ENCODE data around the gene CPM. TPM values are rescaled to one million over a fixed set of nuclear protein-coding genes. Genes with fewer than 3 reads are reported as not detected.
A peak's percentile ranks its signal among the peaks of the same experiment; 100 is the strongest.
"Not testable (repeated sequence)": the region's sequence is repeated elsewhere in the genome, so short reads cannot be mapped to it uniquely, and the experiment has no call there.

The CPM gene
- total RNA-seq, 2 experiments from 2014 or later: 3.0 to 5.8 TPM

- Mint-ChIP-seq H3K27ac (peak overlapping the region; percentile 18), H3K4me3 (no peak overlapping the region), H3K4me1 (ENCODE audit: low read depth) (peaks cover 26% of the 10 kb centered on the region), H3K9me3 (no peaks in the 10 kb centered on the region), H3K27me3 (no peaks in the 10 kb centered on the region), H3K36me3 (ENCODE audit: low read depth) (peaks cover 54% of the 10 kb centered on the region)
- DNase-seq (no peak), ATAC-seq (no peak)
- TF ChIP-seq CTCF (IDR thresholded peaks at IDR 0.05): no peak
- ChIA-PET CTCF (no interaction called here), POLR2A (interaction anchor here (1.4 kb wide), 1 partner anchor 16 kb away, joined by 4 read pairs; no protein-coding TSS in a partner anchor)
- intact Hi-C loops (cut with micrococcal nuclease): no loop called here
Measured at GRCh38 chr12:68823696-68824095, 109.3 kb downstream of the CPM start.

GRCh38 chr12:68821357-68822188, 111.4 kb downstream of the CPM start:
- intact Hi-C loops (cut with micrococcal nuclease): no loop called here
- ChIA-PET POLR2A (interaction anchor here (0.8 to 1.4 kb wide), 5 partner anchors 8 to 14 kb away, joined by 3 to 6 read pairs (median 3); partner anchors contain the start of gene MDM2), CTCF (interaction anchor here (1.4 to 1.5 kb wide), 2 partner anchors 9 to 14 kb away, joined by 3 to 5 read pairs; partner anchors contain the start of gene MDM2)
- Mint-ChIP-seq H3K27ac (peak overlapping the region; percentile 39), H3K9me3 (no peaks in the 10 kb centered on the region), H3K4me1 (ENCODE audit: low read depth) (peaks cover 21% of the 10 kb centered on the region), H3K36me3 (ENCODE audit: low read depth) (peaks cover 51% of the 10 kb centered on the region), H3K27me3 (no peaks in the 10 kb centered on the region), H3K4me3 (no peak overlapping the region)
- DNase-seq: no peak
- ATAC-seq: peak; percentile 34
- no peak for TF ChIP-seq CTCF (IDR thresholded peaks at IDR 0.05)

GRCh38 chr12:68819481-68819880, 113.5 kb downstream of the CPM start:
- Mint-ChIP-seq H3K36me3 (ENCODE audit: low read depth) (peaks cover 46% of the 10 kb centered on the region), H3K4me1 (ENCODE audit: low read depth) (peaks cover 22% of the 10 kb centered on the region)
- DNase-seq; intact Hi-C loops (cut with micrococcal nuclease); ATAC-seq; H3K27ac Mint-ChIP-seq; H3K4me3 Mint-ChIP-seq; H3K9me3 Mint-ChIP-seq; H3K27me3 Mint-ChIP-seq: not testable (repeated sequence)
- ChIA-PET POLR2A (interaction anchor here (0.9 kb wide), 1 partner anchor 10 kb away, joined by 3 read pairs; no protein-coding TSS in a partner anchor), CTCF (interaction anchor here (0.6 to 1.6 kb wide), 4 partner anchors 11 to 398 kb away, joined by 3 to 8 read pairs (median 4); no protein-coding TSS in a partner anchor)

GRCh38 chr12:68815928-68816800, 116.8 kb downstream of the CPM start:
- ATAC-seq: no peak
- intact Hi-C loops (cut with micrococcal nuclease): no loop called here
- Mint-ChIP-seq H3K4me1 (ENCODE audit: low read depth) (peaks cover 36% of the 10 kb centered on the region), H3K9me3 (no peaks in the 10 kb centered on the region), H3K36me3 (ENCODE audit: low read depth) (peaks cover 52% of the 10 kb centered on the region), H3K27ac (peak overlapping the region; percentile 69), H3K27me3 (no peaks in the 10 kb centered on the region), H3K4me3 (no peak overlapping the region)
- POLR2A ChIA-PET: interaction anchor here (1.4 to 2.3 kb wide), 3 partner anchors 8 to 14 kb away, joined by 3 to 19 read pairs (median 7); partner anchors contain the start of gene MDM2
- no peak for TF ChIP-seq CTCF (IDR thresholded peaks at IDR 0.05)
- CTCF ChIA-PET: interaction anchor here (2.3 kb wide), 1 partner anchor 14 kb away, joined by 11 read pairs; no protein-coding TSS in a partner anchor
- DNase-seq: no peak

Measured in activated CD8-positive, alpha-beta T cell treated with anti-CD3 and anti-CD28 coated beads for 36 hours (primary cell).